ENCODE data around the gene GTF2F1. TPM values are rescaled to one million over a fixed set of nuclear protein-coding genes. Genes with fewer than 3 reads are reported as not detected.

Gene GTF2F1
- total and polyA plus RNA-seq, 2 donors (not counting 1 experiment from before 2014, with no cell fraction given): 41.0 to 56.5 TPM

- CTCF ChIA-PET: no interaction called here
- Mint-ChIP-seq H3K4me1 (peaks cover 12% of the 10 kb centered on the region), H3K9me3 (ENCODE audit: insufficient read depth) (no peaks in the 10 kb centered on the region)
Observed at GRCh38 chr19:6387372-6387771, 5.6 kb downstream of the GTF2F1 start.

GRCh38 chr19:6384381-6384780, 8.6 kb downstream of the GTF2F1 start:
- Histone ChIP-seq H3K36me3 (replicated peaks in 1 of 2; ENCODE audit: control extremely low read depth in 1 of 2, control insufficient read depth in 1 of 2, extremely low read depth in 1 of 2, insufficient read depth in 2 of 2, low read length in 1 of 2) (peaks cover 1 to 72% of the 10 kb centered on the region in 2 experiments), H3K9me3 (ENCODE audit: control extremely low read depth in 1 of 3, control insufficient read depth in 2 of 3, insufficient read depth in 1 of 3, low read length in 2 of 3) (peaks cover 0 to 18% (median 0%) of the 10 kb centered on the region in 3 donors), H3K27me3 (replicated peaks in 1 of 4; ENCODE audit: control extremely low read depth in 1 of 4, control insufficient read depth in 3 of 4, insufficient read depth in 4 of 4, low read length in 3 of 4) (no peaks in the 10 kb centered on the region), H4K20me1 (ENCODE audit: control insufficient read depth, insufficient read depth, low read length, poor library complexity, severe bottlenecking) (no peaks in the 10 kb centered on the region), H3K27ac (ENCODE audit: low read length in 2 of 2) (no peak overlapping the region), H3K4me3 (ENCODE audit: control extremely low read depth in 1 of 5, extremely low read depth in 1 of 5, insufficient read depth in 1 of 5, low read depth in 2 of 5, low read length in 4 of 5) (no peak overlapping the region), H3K4me2 (replicated peaks; ENCODE audit: low read depth, low read length, poor library complexity, severe bottlenecking) (no peak overlapping the region), H3K9ac (ENCODE audit: low read length) (no peak overlapping the region), H3K4me1 (ENCODE audit: control insufficient read depth in 2 of 2, insufficient read depth in 2 of 2, low read length in 2 of 2) (no peaks in the 10 kb centered on the region), H2AFZ (ENCODE audit: insufficient read depth, low read depth, low read length, poor library complexity, severe bottlenecking) (no peak overlapping the region), H3K79me2 (ENCODE audit: control insufficient read depth, insufficient read depth, low read length) (peaks cover 4% of the 10 kb centered on the region)
- Mint-ChIP-seq H3K9me3 (ENCODE audit: insufficient read depth) (peaks cover 3% of the 10 kb centered on the region), H3K27me3 (no peaks in the 10 kb centered on the region), H3K4me1 (no peaks in the 10 kb centered on the region), H3K4me3 (no peak overlapping the region), H3K27ac (no peak overlapping the region)
- 100% methylated on average over 1 of the region's 4 CpGs for WGBS (ENCODE audit: insufficient coverage)
- TF ChIP-seq EZH2 (IDR thresholded peaks at IDR 0.05; ENCODE audit: borderline replicate concordance, insufficient read depth, low read depth, low read length, poor library complexity, severe bottlenecking): no peak
- TF ChIP-seq CTCF (IDR thresholded peaks at IDR 0.05): no peak
- ChIA-PET POLR2A (no interaction called here), CTCF (no interaction called here)
- ATAC-seq (ENCODE audit: low read depth): no peak
- intact Hi-C loops (cut with micrococcal nuclease): no loop called here
- DNase-seq: no peak

More at GRCh38 chr19:6387372-6387771, 5.6 kb downstream of the GTF2F1 start:
- H2AFZ ChIP-seq (ENCODE audit: insufficient read depth, low read depth, low read length, poor library complexity, severe bottlenecking): no peak overlapping the region
- peaks cover 4 to 7% of the 10 kb centered on the region in 2 donors for H3K4me1 ChIP-seq (ENCODE audit: control insufficient read depth in 2 of 2, insufficient read depth in 2 of 2, low read length in 2 of 2)
- no peaks in the 10 kb centered on the region for H3K27me3 ChIP-seq (replicated peaks in 1 of 4; ENCODE audit: control extremely low read depth in 1 of 4, control insufficient read depth in 3 of 4, insufficient read depth in 4 of 4, low read length in 3 of 4)
- H3K9me3 ChIP-seq (ENCODE audit: control extremely low read depth in 1 of 3, control insufficient read depth in 2 of 3, insufficient read depth in 1 of 3, low read length in 2 of 3): no peaks in the 10 kb centered on the region
- H3K4me3 ChIP-seq (ENCODE audit: control extremely low read depth in 1 of 5, extremely low read depth in 1 of 5, insufficient read depth in 1 of 5, low read depth in 2 of 5, low read length in 4 of 5): no peak overlapping the region
- ATAC-seq (ENCODE audit: low read depth) (no peak), DNase-seq (no peak)
- 95% methylated on average over 15 of the region's 19 CpGs for WGBS (ENCODE audit: insufficient coverage)
- H3K27ac ChIP-seq (ENCODE audit: low read length in 2 of 2): no peak overlapping the region
- POLR2A ChIA-PET: no interaction called here
- no peak overlapping the region for H3K27ac Mint-ChIP-seq
- TF ChIP-seq EZH2 (IDR thresholded peaks at IDR 0.05; ENCODE audit: borderline replicate concordance, insufficient read depth, low read depth, low read length, poor library complexity, severe bottlenecking) (no peak), CTCF (IDR thresholded peaks at IDR 0.05) (no peak)
- no peak overlapping the region for H3K4me3 Mint-ChIP-seq
- intact Hi-C loops (cut with micrococcal nuclease): no loop called here
- H3K4me2 ChIP-seq (replicated peaks; ENCODE audit: low read depth, low read length, poor library complexity, severe bottlenecking): no peak overlapping the region
- H4K20me1 ChIP-seq (ENCODE audit: control insufficient read depth, insufficient read depth, low read length, poor library complexity, severe bottlenecking): no peaks in the 10 kb centered on the region
- no peak overlapping the region for H3K9ac ChIP-seq (ENCODE audit: low read length)
- H3K27me3 Mint-ChIP-seq: no peaks in the 10 kb centered on the region
- H3K79me2 ChIP-seq (ENCODE audit: control insufficient read depth, insufficient read depth, low read length): peaks cover 13% of the 10 kb centered on the region
- peaks cover 4 to 51% of the 10 kb centered on the region in 2 experiments for H3K36me3 ChIP-seq (replicated peaks in 1 of 2; ENCODE audit: control extremely low read depth in 1 of 2, control insufficient read depth in 1 of 2, extremely low read depth in 1 of 2, insufficient read depth in 2 of 2, low read length in 1 of 2)
